ENCODE data around the gene SLC6A19.

SLC6A19 gene

GRCh38 chr5:1159774-1160406 is 41.5 kb upstream of the SLC6A19 start:
- Histone ChIP-seq H3K9ac (ENCODE audit: low read depth, low read length) (no peak overlapping the region), H3K4me3 (ENCODE audit: low read length) (no peak overlapping the region), H3K27me3 (ENCODE audit: control insufficient read depth, insufficient read depth, low read length) (peaks cover 36% of the 10 kb centered on the region)

GRCh38 chr5:1161108-1161832 is 40.1 kb upstream of the SLC6A19 start:
- no peak overlapping the region for H3K4me3 ChIP-seq (ENCODE audit: low read length)
- H3K4me1 ChIP-seq (ENCODE audit: control insufficient read depth, insufficient read depth, low read length): no peaks in the 10 kb centered on the region
- peaks cover 33% of the 10 kb centered on the region for H3K27me3 ChIP-seq (ENCODE audit: control insufficient read depth, insufficient read depth, low read length)
- H3K9me3 ChIP-seq (replicated peaks; ENCODE audit: low read length): no peaks in the 10 kb centered on the region
- no peak overlapping the region for H3K9ac ChIP-seq (ENCODE audit: low read depth, low read length)
- H3K4me2 ChIP-seq (ENCODE audit: low read length): no peak overlapping the region
- H3K36me3 ChIP-seq (ENCODE audit: insufficient read depth, low read length): no peaks in the 10 kb centered on the region

More at GRCh38 chr5:1159774-1160406, 41.5 kb upstream of the SLC6A19 start:
- no peaks in the 10 kb centered on the region for H3K9me3 ChIP-seq (replicated peaks; ENCODE audit: low read length)
- no peak overlapping the region for H3K4me2 ChIP-seq (ENCODE audit: low read length)
- H3K36me3 ChIP-seq (ENCODE audit: insufficient read depth, low read length): no peaks in the 10 kb centered on the region
- no peaks in the 10 kb centered on the region for H3K4me1 ChIP-seq (ENCODE audit: control insufficient read depth, insufficient read depth, low read length)

- H3K9me3 ChIP-seq (replicated peaks; ENCODE audit: low read length): no peaks in the 10 kb centered on the region
- H3K4me1 ChIP-seq (ENCODE audit: control insufficient read depth, insufficient read depth, low read length): no peaks in the 10 kb centered on the region
- no peak overlapping the region for H3K4me2 ChIP-seq (ENCODE audit: low read length)
- no peaks in the 10 kb centered on the region for H3K36me3 ChIP-seq (ENCODE audit: insufficient read depth, low read length)
- no peak overlapping the region for H3K4me3 ChIP-seq (ENCODE audit: low read length)
- H3K9ac ChIP-seq (ENCODE audit: low read depth, low read length): no peak overlapping the region
- peaks cover 35% of the 10 kb centered on the region for H3K27me3 ChIP-seq (ENCODE audit: control insufficient read depth, insufficient read depth, low read length)
These were observed 39.6 kb upstream of the SLC6A19 start for GRCh38 chr5:1161833-1162229.

- Histone ChIP-seq H3K9ac (ENCODE audit: low read depth, low read length) (no peak overlapping the region), H3K4me3 (ENCODE audit: low read length) (no peak overlapping the region), H3K36me3 (ENCODE audit: insufficient read depth, low read length) (no peaks in the 10 kb centered on the region), H3K4me2 (ENCODE audit: low read length) (no peak overlapping the region), H3K9me3 (replicated peaks; ENCODE audit: low read length) (no peaks in the 10 kb centered on the region), H3K27me3 (ENCODE audit: control insufficient read depth, insufficient read depth, low read length) (peaks cover 35% of the 10 kb centered on the region), H3K4me1 (ENCODE audit: control insufficient read depth, insufficient read depth, low read length) (no peaks in the 10 kb centered on the region)
These were observed 39.1 kb upstream of the SLC6A19 start for GRCh38 chr5:1162276-1162675.

- H3K9me3 ChIP-seq (replicated peaks; ENCODE audit: low read length): no peaks in the 10 kb centered on the region
- peaks cover under 1% of the 10 kb centered on the region for H3K4me1 ChIP-seq (ENCODE audit: control insufficient read depth, insufficient read depth, low read length)
- H3K27me3 ChIP-seq (ENCODE audit: control insufficient read depth, insufficient read depth, low read length): peaks cover 35% of the 10 kb centered on the region
- H3K9ac ChIP-seq (ENCODE audit: low read depth, low read length): no peak overlapping the region
- no peak overlapping the region for H3K4me3 ChIP-seq (ENCODE audit: low read length)
- H3K36me3 ChIP-seq (ENCODE audit: insufficient read depth, low read length): no peaks in the 10 kb centered on the region
- no peak overlapping the region for H3K4me2 ChIP-seq (ENCODE audit: low read length)
These were observed 38.6 kb upstream of the SLC6A19 start for GRCh38 chr5:1162751-1163150.

GRCh38 chr5:1163366-1163765 is 38.0 kb upstream of the SLC6A19 start:
- no peak overlapping the region for H3K4me3 ChIP-seq (ENCODE audit: low read length)
- no peak overlapping the region for H3K9ac ChIP-seq (ENCODE audit: low read depth, low read length)
- no peaks in the 10 kb centered on the region for H3K36me3 ChIP-seq (ENCODE audit: insufficient read depth, low read length)
- H3K9me3 ChIP-seq (replicated peaks; ENCODE audit: low read length): no peaks in the 10 kb centered on the region
- H3K27me3 ChIP-seq (ENCODE audit: control insufficient read depth, insufficient read depth, low read length): peaks cover 35% of the 10 kb centered on the region
- H3K4me2 ChIP-seq (ENCODE audit: low read length): no peak overlapping the region
- peaks cover 4% of the 10 kb centered on the region for H3K4me1 ChIP-seq (ENCODE audit: control insufficient read depth, insufficient read depth, low read length)

GRCh38 chr5:1163879-1164278 is 37.5 kb upstream of the SLC6A19 start:
- Histone ChIP-seq H3K4me3 (ENCODE audit: low read length) (no peak overlapping the region), H3K9me3 (replicated peaks; ENCODE audit: low read length) (no peaks in the 10 kb centered on the region), H3K36me3 (ENCODE audit: insufficient read depth, low read length) (no peaks in the 10 kb centered on the region), H3K4me2 (ENCODE audit: low read length) (no peak overlapping the region), H3K27me3 (ENCODE audit: control insufficient read depth, insufficient read depth, low read length) (peaks cover 34% of the 10 kb centered on the region), H3K9ac (ENCODE audit: low read depth, low read length) (no peak overlapping the region), H3K4me1 (ENCODE audit: control insufficient read depth, insufficient read depth, low read length) (peaks cover 4% of the 10 kb centered on the region)

- Histone ChIP-seq H3K9me3 (replicated peaks; ENCODE audit: low read length) (no peaks in the 10 kb centered on the region), H3K4me2 (ENCODE audit: low read length) (no peak overlapping the region), H3K4me3 (ENCODE audit: low read length) (no peak overlapping the region), H3K9ac (ENCODE audit: low read depth, low read length) (no peak overlapping the region), H3K27me3 (ENCODE audit: control insufficient read depth, insufficient read depth, low read length) (peaks cover 28% of the 10 kb centered on the region), H3K4me1 (ENCODE audit: control insufficient read depth, insufficient read depth, low read length) (peaks cover 4% of the 10 kb centered on the region), H3K36me3 (ENCODE audit: insufficient read depth, low read length) (no peaks in the 10 kb centered on the region)
These were observed 36.4 kb upstream of the SLC6A19 start for GRCh38 chr5:1164696-1165630.

GRCh38 chr5:1165864-1166263 is 35.5 kb upstream of the SLC6A19 start:
- H3K4me3 ChIP-seq (ENCODE audit: low read length): no peak overlapping the region
- H3K36me3 ChIP-seq (ENCODE audit: insufficient read depth, low read length): no peaks in the 10 kb centered on the region
- H3K4me2 ChIP-seq (ENCODE audit: low read length): no peak overlapping the region
- peaks cover 4% of the 10 kb centered on the region for H3K4me1 ChIP-seq (ENCODE audit: control insufficient read depth, insufficient read depth, low read length)
- H3K9me3 ChIP-seq (replicated peaks; ENCODE audit: low read length): no peaks in the 10 kb centered on the region
- H3K9ac ChIP-seq (ENCODE audit: low read depth, low read length): no peak overlapping the region
- peaks cover 24% of the 10 kb centered on the region for H3K27me3 ChIP-seq (ENCODE audit: control insufficient read depth, insufficient read depth, low read length)

- no peaks in the 10 kb centered on the region for H3K9me3 ChIP-seq (replicated peaks; ENCODE audit: low read length)
- H3K4me1 ChIP-seq (ENCODE audit: control insufficient read depth, insufficient read depth, low read length): peaks cover 4% of the 10 kb centered on the region
- H3K9ac ChIP-seq (ENCODE audit: low read depth, low read length): no peak overlapping the region
- H3K36me3 ChIP-seq (ENCODE audit: insufficient read depth, low read length): no peaks in the 10 kb centered on the region
- peaks cover 22% of the 10 kb centered on the region for H3K27me3 ChIP-seq (ENCODE audit: control insufficient read depth, insufficient read depth, low read length)
- H3K4me3 ChIP-seq (ENCODE audit: low read length): no peak overlapping the region
- no peak overlapping the region for H3K4me2 ChIP-seq (ENCODE audit: low read length)
These were observed 35.0 kb upstream of the SLC6A19 start for GRCh38 chr5:1166370-1166769.

- Histone ChIP-seq H3K9ac (ENCODE audit: low read depth, low read length) (no peak overlapping the region), H3K27me3 (ENCODE audit: control insufficient read depth, insufficient read depth, low read length) (peaks cover 20% of the 10 kb centered on the region), H3K36me3 (ENCODE audit: insufficient read depth, low read length) (no peaks in the 10 kb centered on the region), H3K4me3 (ENCODE audit: low read length) (no peak overlapping the region), H3K4me1 (ENCODE audit: control insufficient read depth, insufficient read depth, low read length) (peaks cover 4% of the 10 kb centered on the region), H3K9me3 (replicated peaks; ENCODE audit: low read length) (no peaks in the 10 kb centered on the region), H3K4me2 (ENCODE audit: low read length) (no peak overlapping the region)
These were observed 34.1 kb upstream of the SLC6A19 start for GRCh38 chr5:1167361-1167727.

All from skeletal muscle satellite cell (primary cell).